Calu3 (cell line): Measurements from ENCODE around the gene CHRDL1. TPM values are rescaled to one million over a fixed set of nuclear protein-coding genes. Genes with fewer than 3 reads are reported as not detected.
"Not testable (repeated sequence)": the region's sequence is repeated elsewhere in the genome, so short reads cannot be mapped to it uniquely, and the experiment has no call there.

Experiments used
- BruUV-seq: library from RNA; stranded (reverse); fragments of 400-500 nt; replicated peaks from 2 replicates; lab custom pipeline; 2021; lab: Mats Ljungman, UMichigan
- CTCF ChIA-PET: fragments of 300-600 bp; sonication (Branson Sonifier 250); formaldehyde crosslinking; loops from one replicate; lab custom pipeline; 2022; ENCODE audit warnings: antibody characterized with exemption; lab: Charles Lee
- DNase-seq: peaks from one replicate; pipeline ENCODE4 v3.0.0; 2022
- H3K27ac Mint-ChIP-seq: one replicate; pipeline ENCODE4 v1.8.0; 2022; ENCODE audit warnings: mixed read lengths; ENCODE audit not compliant: unreplicated experiment
- H3K27me3 Mint-ChIP-seq: one replicate; pipeline ENCODE4 v1.8.0; 2022; ENCODE audit warnings: mixed read lengths; ENCODE audit not compliant: unreplicated experiment
- H3K36me3 Mint-ChIP-seq: one replicate; pipeline ENCODE4 v1.8.0; 2022; ENCODE audit warnings: mild to moderate bottlenecking, moderate library complexity, mixed read lengths; ENCODE audit not compliant: insufficient read depth, unreplicated experiment
- H3K4me1 Mint-ChIP-seq: one replicate; pipeline ENCODE4 v1.8.0; 2022; ENCODE audit warnings: mild to moderate bottlenecking, low read depth, mixed read lengths; ENCODE audit not compliant: unreplicated experiment
- H3K4me3 Mint-ChIP-seq: one replicate; pipeline ENCODE4 v1.8.0; 2022; ENCODE audit warnings: mild to moderate bottlenecking, low read depth, moderate library complexity, mixed read lengths; ENCODE audit not compliant: unreplicated experiment
- H3K9me3 Mint-ChIP-seq: one replicate; pipeline ENCODE4 v1.8.0; 2022; ENCODE audit warnings: low read depth, mixed read lengths; ENCODE audit not compliant: unreplicated experiment
- intact Hi-C: fragments of 100-400 bp; cut with micrococcal nuclease; formaldehyde crosslinking; loops from one replicate; pipeline ENCODE4 v1.10.0; 2022; ENCODE audit not compliant: unreplicated experiment
- total RNA-seq: library from RNA; stranded (reverse); gene quantifications from 2 replicates; pipeline ENCODE4 v1.2.3, GENCODE V29; 2022
- TF ChIP-seq, protein P1 (sequence below): fragments of 200-600 bp; IDR thresholded peaks from one replicate; pipeline ENCODE4 v1.8.0; 2022; ENCODE audit warnings: antibody characterized with exemption; ENCODE audit not compliant: unreplicated experiment

The CHRDL1 gene
- total RNA-seq, 1 experiment from 2014 or later, result not detected

DNA sequence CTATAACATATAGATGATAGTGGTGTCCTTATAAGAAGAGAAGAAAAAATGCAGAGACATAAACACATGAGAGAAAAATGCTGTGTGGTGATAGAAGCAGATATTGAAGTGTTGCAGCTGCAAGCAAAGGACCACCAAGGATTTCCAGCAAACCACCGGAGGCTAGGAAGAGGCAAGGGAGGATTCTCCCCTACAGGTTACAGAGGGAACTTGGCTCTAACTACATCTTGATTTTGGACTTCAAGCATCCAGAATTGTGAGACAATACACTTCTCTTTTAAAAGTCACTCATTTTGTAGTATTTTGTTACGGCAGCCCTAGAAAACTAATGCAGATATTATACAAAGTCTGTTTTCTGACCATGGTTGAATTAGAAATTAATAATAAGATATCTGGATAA is 30.4 kb upstream of the CHRDL1 start:
- CTCF ChIA-PET, result interaction anchor here (0.6 kb wide), 1 partner anchor 22 kb away, joined by 3 read pairs; no protein-coding TSS in a partner anchor
- DNase-seq, result no peak
- BruUV-seq, result no TSS peak
- no peaks in the 10 kb centered on the region for H3K4me1 Mint-ChIP-seq
- H3K27ac Mint-ChIP-seq, result no peak overlapping the region
- no peaks in the 10 kb centered on the region for H3K9me3 Mint-ChIP-seq
- H3K4me3 Mint-ChIP-seq, result no peak overlapping the region
- H3K36me3 Mint-ChIP-seq, result no peaks in the 10 kb centered on the region
- intact Hi-C loops, result no loop called here
- TF ChIP-seq, protein P1, sequence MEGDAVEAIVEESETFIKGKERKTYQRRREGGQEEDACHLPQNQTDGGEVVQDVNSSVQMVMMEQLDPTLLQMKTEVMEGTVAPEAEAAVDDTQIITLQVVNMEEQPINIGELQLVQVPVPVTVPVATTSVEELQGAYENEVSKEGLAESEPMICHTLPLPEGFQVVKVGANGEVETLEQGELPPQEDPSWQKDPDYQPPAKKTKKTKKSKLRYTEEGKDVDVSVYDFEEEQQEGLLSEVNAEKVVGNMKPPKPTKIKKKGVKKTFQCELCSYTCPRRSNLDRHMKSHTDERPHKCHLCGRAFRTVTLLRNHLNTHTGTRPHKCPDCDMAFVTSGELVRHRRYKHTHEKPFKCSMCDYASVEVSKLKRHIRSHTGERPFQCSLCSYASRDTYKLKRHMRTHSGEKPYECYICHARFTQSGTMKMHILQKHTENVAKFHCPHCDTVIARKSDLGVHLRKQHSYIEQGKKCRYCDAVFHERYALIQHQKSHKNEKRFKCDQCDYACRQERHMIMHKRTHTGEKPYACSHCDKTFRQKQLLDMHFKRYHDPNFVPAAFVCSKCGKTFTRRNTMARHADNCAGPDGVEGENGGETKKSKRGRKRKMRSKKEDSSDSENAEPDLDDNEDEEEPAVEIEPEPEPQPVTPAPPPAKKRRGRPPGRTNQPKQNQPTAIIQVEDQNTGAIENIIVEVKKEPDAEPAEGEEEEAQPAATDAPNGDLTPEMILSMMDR, result no peak
- no peaks in the 10 kb centered on the region for H3K27me3 Mint-ChIP-seq

DNA sequence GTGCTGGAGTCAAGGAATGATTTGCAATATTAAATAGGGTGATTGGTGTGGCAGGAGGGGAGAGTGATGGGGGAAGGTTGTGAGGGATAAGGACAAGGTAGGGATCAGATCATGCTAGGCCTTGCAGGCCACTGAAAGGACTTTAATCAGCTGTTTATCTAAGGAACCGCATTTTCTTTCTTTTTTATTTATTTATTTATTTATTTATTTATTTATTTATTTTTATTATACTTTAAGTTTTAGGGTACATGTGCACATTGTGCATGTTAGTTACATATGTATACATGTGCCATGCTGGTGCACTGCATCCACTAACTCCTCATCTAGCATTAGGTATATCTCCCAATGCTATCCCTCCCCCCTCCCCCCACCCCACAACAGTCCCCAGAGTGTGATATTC is 20.9 kb upstream of the CHRDL1 start:
- DNase-seq, H3K4me3 Mint-ChIP-seq, H3K4me1 Mint-ChIP-seq, H3K27me3 Mint-ChIP-seq, BruUV-seq, intact Hi-C loops, H3K27ac Mint-ChIP-seq, H3K9me3 Mint-ChIP-seq, CTCF ChIA-PET, H3K36me3 Mint-ChIP-seq: not testable (repeated sequence)

GRCh38 chrX:110806145-110806544 is 10.5 kb upstream of the CHRDL1 start:
- no peaks in the 10 kb centered on the region for H3K27me3 Mint-ChIP-seq
- DNase-seq, result no peak

DNA sequence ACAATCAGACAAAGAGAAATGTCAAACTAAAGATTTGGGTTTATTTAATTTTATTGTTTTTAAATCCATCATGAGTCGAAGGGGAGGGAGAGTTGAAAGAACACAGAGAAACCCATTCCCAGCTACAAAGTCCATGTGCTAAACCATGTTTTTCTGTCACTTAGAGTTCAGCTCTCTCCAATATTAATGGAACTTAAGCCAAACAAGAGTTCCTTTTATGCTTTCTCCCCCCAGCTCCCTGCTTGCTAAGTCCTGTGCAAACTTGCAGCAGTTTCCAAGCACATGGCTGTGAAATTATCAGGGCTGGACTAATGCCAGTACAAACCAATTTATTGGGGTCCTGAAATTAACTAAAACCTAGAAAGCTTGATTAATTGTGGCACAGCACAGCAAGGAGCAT is 9.7 kb upstream of the CHRDL1 start:
- Mint-ChIP-seq H3K9me3 (no peaks in the 10 kb centered on the region), H3K36me3 (no peaks in the 10 kb centered on the region), H3K4me3 (no peak overlapping the region), H3K27ac (no peak overlapping the region), H3K4me1 (no peaks in the 10 kb centered on the region), H3K27me3 (no peaks in the 10 kb centered on the region)
- TF ChIP-seq, protein P1, result no peak
- CTCF ChIA-PET, result no interaction called here
- no peak for DNase-seq
- intact Hi-C loops, result no loop called here
- BruUV-seq, result no TSS peak

More at GRCh38 chrX:110806145-110806544, 10.5 kb upstream of the CHRDL1 start:
- no peak overlapping the region for H3K27ac Mint-ChIP-seq
- no TSS peak for BruUV-seq
- H3K4me1 Mint-ChIP-seq, result no peaks in the 10 kb centered on the region
- H3K4me3 Mint-ChIP-seq, result no peak overlapping the region
- CTCF ChIA-PET, result no interaction called here
- no peaks in the 10 kb centered on the region for H3K9me3 Mint-ChIP-seq
- TF ChIP-seq, protein P1, result no peak
- H3K36me3 Mint-ChIP-seq, result no peaks in the 10 kb centered on the region
- intact Hi-C loops, result no loop called here

GRCh38 chrX:110804446-110804845 is 8.8 kb upstream of the CHRDL1 start:
- no peak for DNase-seq
- Mint-ChIP-seq H3K27me3 (no peaks in the 10 kb centered on the region), H3K4me1 (no peaks in the 10 kb centered on the region), H3K9me3 (no peaks in the 10 kb centered on the region), H3K4me3 (no peak overlapping the region), H3K36me3 (no peaks in the 10 kb centered on the region), H3K27ac (no peak overlapping the region)
- no TSS peak for BruUV-seq
- intact Hi-C loops, result no loop called here
- TF ChIP-seq, protein P1, result no peak
- CTCF ChIA-PET, result no interaction called here
